ENCODE results near the gene CSNK2B.

DNA sequence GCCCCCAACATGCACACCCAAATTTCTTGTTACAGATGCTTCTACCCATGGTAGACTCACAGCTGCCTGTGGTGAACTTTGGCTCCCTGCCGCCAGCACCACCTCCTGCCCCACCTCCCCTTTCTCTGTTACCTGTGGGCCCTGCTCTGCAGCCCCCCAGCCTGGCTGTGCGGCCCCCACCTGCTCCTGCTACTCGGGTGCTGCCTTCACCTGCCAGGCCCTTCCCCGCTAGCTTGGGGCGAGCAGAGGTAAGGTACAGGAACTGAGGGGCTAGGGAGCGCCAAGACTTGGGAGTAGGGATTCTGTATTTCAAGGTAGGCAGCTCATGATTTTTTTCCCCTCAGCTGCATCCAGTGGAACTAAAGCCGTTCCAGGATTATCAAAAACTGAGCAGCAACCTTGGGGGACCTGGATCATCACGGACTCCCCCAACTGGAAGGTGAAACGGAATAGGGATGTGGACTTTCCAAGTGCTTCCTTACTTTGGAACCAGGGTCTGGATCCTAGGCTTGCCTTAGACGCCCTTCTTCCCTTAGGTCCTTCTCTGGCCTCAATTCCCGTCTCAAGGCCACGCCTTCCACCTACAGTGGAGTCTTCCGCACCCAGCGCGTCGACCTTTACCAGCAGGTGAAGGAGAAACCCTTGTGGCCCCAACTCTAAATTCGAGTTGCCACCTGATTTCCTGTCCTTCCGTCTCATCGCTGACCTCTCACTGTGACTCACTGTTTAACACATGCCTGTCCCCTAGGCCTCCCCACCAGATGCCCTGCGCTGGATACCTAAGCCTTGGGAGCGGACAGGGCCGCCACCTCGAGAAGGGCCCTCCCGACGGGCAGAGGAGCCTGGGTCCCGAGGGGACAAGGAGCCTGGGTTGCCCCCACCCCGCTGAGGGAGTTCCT, 28.9 kb upstream of the CSNK2B start:
- no peak for TF ChIP-seq SP1 (CRISPR knock-in tag; IDR thresholded peaks at IDR 0.05)
- TF ChIP-seq, protein P1, sequence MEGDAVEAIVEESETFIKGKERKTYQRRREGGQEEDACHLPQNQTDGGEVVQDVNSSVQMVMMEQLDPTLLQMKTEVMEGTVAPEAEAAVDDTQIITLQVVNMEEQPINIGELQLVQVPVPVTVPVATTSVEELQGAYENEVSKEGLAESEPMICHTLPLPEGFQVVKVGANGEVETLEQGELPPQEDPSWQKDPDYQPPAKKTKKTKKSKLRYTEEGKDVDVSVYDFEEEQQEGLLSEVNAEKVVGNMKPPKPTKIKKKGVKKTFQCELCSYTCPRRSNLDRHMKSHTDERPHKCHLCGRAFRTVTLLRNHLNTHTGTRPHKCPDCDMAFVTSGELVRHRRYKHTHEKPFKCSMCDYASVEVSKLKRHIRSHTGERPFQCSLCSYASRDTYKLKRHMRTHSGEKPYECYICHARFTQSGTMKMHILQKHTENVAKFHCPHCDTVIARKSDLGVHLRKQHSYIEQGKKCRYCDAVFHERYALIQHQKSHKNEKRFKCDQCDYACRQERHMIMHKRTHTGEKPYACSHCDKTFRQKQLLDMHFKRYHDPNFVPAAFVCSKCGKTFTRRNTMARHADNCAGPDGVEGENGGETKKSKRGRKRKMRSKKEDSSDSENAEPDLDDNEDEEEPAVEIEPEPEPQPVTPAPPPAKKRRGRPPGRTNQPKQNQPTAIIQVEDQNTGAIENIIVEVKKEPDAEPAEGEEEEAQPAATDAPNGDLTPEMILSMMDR (IDR thresholded peaks at IDR 0.05 in 2 of 3, conservative IDR thresholded peaks at IDR 0.05 in 1 of 3; ENCODE audit: insufficient read depth in 2 of 3, low read depth in 1 of 3, low read length in 3 of 3) = no peak
- no peak for TF ChIP-seq ZNF436 (CRISPR knock-in tag; IDR thresholded peaks at IDR 0.05)
- no peak for TF ChIP-seq GABPB1 (CRISPR knock-in tag; IDR thresholded peaks at IDR 0.05)
- no peak for TF ChIP-seq CHD2 (IDR thresholded peaks at IDR 0.05; ENCODE audit: low read depth, low read length)
- TF ChIP-seq RBM14 (IDR thresholded peaks at IDR 0.05; ENCODE audit: borderline replicate concordance, insufficient read depth, low read depth, low read length) = no peak
- no peak for TF ChIP-seq CREB1 (IDR thresholded peaks at IDR 0.05)
- TF ChIP-seq CREB1 (CRISPR knock-in tag; IDR thresholded peaks at IDR 0.05) = no peak
- no peak for TF ChIP-seq CCNT2 (IDR thresholded peaks at IDR 0.05; ENCODE audit: borderline replicate concordance, extremely low read depth, insufficient read length, low read depth, low read length)
- TF ChIP-seq, protein P2, sequence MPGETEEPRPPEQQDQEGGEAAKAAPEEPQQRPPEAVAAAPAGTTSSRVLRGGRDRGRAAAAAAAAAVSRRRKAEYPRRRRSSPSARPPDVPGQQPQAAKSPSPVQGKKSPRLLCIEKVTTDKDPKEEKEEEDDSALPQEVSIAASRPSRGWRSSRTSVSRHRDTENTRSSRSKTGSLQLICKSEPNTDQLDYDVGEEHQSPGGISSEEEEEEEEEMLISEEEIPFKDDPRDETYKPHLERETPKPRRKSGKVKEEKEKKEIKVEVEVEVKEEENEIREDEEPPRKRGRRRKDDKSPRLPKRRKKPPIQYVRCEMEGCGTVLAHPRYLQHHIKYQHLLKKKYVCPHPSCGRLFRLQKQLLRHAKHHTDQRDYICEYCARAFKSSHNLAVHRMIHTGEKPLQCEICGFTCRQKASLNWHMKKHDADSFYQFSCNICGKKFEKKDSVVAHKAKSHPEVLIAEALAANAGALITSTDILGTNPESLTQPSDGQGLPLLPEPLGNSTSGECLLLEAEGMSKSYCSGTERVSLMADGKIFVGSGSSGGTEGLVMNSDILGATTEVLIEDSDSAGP (CRISPR knock-in tag; IDR thresholded peaks at IDR 0.05) = no peak
- TF ChIP-seq, protein P3, sequence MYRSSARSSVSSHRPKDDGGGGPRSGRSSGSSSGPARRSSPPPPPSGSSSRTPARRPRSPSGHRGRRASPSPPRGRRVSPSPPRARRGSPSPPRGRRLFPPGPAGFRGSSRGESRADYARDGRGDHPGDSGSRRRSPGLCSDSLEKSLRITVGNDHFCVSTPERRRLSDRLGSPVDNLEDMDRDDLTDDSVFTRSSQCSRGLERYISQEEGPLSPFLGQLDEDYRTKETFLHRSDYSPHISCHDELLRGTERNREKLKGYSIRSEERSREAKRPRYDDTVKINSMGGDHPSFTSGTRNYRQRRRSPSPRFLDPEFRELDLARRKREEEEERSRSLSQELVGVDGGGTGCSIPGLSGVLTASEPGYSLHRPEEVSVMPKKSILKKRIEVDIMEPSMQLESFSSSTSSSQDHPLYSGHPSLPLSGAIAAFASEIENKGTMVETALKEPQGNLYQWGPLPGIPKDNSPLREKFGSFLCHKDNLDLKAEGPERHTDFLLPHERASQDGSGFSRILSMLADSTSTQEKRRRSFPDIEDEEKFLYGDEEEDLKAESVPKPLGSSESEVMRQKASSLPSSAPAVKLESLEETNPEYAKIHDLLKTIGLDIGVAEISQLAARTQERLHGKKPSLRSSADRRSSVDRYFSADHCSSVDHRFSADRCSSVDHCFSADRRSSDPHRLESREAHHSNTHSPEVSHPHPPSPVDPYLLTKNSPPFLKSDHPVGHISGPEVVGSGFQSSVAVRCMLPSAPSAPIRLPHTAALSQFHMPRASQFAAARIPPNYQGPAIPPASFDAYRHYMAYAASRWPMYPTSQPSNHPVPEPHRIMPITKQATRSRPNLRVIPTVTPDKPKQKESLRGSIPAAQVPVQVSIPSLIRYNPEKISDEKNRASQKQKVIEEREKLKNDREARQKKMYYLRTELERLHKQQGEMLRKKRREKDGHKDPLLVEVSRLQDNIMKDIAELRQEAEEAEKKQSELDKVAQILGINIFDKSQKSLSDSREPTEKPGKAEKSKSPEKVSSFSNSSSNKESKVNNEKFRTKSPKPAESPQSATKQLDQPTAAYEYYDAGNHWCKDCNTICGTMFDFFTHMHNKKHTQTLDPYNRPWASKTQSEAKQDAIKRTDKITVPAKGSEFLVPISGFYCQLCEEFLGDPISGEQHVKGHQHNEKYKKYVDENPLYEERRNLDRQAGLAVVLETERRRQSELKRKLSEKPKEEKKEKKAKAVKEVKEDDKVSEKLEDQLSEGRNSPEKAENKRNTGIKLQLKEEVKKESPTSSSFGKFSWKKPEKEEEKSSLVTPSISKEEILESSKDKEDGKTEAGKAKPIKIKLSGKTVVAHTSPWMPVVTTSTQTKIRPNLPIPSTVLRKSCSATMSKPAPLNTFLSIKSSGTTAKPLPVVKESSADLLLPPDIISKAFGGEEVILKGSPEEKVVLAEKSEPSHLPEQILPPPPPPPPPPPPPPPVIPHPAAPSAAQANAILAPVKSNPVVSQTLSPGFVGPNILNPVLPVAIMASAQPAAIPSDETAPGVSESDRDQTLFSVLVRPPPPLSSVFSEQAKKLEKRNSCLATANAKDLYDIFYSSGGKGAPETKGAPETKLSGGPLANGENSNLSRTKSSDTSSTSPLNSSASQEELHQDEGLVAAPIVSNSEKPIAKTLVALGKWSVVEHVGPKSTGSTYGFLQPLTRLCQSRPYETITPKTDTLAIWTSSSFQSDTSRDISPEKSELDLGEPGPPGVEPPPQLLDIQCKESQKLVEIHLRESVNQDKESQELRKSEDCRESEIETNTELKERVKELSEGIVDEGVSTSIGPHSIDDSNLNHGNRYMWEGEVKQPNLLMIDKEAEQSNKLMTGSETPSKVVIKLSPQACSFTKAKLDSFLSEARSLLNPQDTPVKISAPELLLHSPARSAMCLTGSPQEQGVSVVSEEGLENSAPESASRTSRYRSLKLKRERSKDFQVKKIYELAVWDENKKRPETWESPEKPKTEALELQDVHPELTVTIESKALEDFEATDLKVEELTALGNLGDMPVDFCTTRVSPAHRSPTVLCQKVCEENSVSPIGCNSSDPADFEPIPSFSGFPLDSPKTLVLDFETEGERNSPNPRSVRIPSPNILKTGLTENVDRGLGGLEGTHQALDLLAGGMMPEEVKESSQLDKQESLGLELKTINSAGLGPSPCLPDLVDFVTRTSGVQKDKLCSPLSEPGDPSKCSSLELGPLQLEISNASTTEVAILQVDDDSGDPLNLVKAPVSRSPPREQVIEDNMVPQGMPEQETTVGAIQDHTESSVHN (IDR thresholded peaks at IDR 0.05; ENCODE audit: borderline replicate concordance in 1 of 2, low read depth in 1 of 2) = no peak
- TF ChIP-seq MAFF (IDR thresholded peaks at IDR 0.05; ENCODE audit: low read length) = no peak
